ENCODE data around the gene HELLS. TPM values are rescaled to one million over a fixed set of nuclear protein-coding genes. Genes with fewer than 3 reads are reported as not detected.

The HELLS gene
- total and polyA plus RNA-seq, 3 donors from 2014 or later, result 13.0 to 72.8 (median 47.4) TPM

DNA sequence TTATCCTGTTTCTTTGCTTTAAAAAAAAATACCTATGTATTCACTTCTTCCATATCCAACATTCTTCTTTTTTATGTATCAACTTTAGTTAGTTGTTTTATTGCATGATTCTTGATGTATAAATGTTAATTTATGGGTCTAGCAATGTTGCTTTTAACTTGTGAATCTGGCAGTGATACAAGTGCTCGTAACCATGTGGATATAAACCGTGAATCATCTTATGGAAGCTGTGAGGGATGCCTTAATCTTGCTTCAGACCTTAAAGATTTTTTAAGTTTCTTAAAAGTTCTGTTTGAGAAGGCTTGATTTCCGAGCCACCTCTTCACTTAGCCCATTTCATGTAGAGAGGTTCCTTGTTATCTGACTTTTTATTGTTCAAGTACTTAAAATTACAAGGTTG is 25.9 kb downstream of the HELLS start:
- WGBS, 2 donors, result 88 to 92% methylated on average over 3 of the region's 3 CpGs
- Histone ChIP-seq H3K36me3 (ENCODE audit: low read depth, missing control alignments) (no peaks in the 10 kb centered on the region), H3K4me1 (no peaks in the 10 kb centered on the region), H3K27me3 (no peaks in the 10 kb centered on the region), H3K4me3 (no peak overlapping the region), H3K27ac (no peak overlapping the region), H3K9me3 (no peaks in the 10 kb centered on the region)
- intact Hi-C loops (cut with DNase I; ENCODE audit: low total_unique reads), result no loop called here
- no peak for DNase-seq
- TF ChIP-seq POLR2A (IDR thresholded peaks at IDR 0.05), result no peak
- TF ChIP-seq, protein P1, sequence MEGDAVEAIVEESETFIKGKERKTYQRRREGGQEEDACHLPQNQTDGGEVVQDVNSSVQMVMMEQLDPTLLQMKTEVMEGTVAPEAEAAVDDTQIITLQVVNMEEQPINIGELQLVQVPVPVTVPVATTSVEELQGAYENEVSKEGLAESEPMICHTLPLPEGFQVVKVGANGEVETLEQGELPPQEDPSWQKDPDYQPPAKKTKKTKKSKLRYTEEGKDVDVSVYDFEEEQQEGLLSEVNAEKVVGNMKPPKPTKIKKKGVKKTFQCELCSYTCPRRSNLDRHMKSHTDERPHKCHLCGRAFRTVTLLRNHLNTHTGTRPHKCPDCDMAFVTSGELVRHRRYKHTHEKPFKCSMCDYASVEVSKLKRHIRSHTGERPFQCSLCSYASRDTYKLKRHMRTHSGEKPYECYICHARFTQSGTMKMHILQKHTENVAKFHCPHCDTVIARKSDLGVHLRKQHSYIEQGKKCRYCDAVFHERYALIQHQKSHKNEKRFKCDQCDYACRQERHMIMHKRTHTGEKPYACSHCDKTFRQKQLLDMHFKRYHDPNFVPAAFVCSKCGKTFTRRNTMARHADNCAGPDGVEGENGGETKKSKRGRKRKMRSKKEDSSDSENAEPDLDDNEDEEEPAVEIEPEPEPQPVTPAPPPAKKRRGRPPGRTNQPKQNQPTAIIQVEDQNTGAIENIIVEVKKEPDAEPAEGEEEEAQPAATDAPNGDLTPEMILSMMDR (IDR thresholded peaks at IDR 0.05), result no peak

DNA sequence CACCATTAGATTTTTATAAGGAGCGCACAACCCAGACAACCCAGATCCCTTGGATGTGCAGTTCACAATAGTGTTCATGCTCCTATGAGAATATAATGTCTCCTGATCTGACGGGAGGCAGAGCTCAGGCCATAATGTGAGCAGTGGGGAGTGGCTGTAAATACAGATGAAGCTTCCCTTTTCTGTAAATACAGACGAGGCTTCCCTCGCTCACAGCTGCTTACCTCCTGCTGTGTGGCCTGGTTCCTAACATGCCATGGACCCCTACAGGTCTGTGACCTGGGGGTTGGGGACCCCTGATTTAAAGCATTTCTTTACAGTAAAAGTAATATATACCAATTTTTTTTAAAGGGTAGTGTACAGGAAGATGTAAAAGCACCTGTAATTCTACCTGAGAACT is 33.2 kb downstream of the HELLS start:
- TF ChIP-seq, protein P1 (IDR thresholded peaks at IDR 0.05), result no peak

DNA sequence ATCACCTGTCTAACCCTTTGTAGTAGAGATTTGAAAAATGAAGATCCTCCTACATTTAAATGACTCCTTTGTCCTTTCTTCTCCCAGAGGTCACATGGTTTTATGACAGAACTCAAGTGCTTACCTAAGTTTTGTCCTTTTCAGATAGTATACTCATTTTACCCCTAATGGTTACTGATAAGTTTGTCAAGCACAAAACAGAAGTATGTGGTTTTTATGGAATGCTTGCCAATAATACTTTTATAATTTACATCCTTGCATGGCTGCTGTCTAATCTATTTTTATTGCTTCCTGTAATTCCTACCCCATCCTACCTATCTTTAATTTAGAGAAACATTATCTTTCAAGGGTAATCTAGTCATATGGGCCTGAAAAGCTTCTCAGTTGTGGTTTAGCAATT is 37.5 kb downstream of the HELLS start:
- TF ChIP-seq, protein P1 (IDR thresholded peaks at IDR 0.05), result no peak
- TF ChIP-seq POLR2A (IDR thresholded peaks at IDR 0.05), result no peak
- intact Hi-C loops (cut with DNase I; ENCODE audit: low total_unique reads), result no loop called here
- Histone ChIP-seq H3K36me3 (ENCODE audit: low read depth, missing control alignments) (no peaks in the 10 kb centered on the region), H3K4me1 (no peaks in the 10 kb centered on the region), H3K9me3 (no peaks in the 10 kb centered on the region), H3K27me3 (no peaks in the 10 kb centered on the region), H3K4me3 (no peak overlapping the region), H3K27ac (no peak overlapping the region)
- no peak for DNase-seq

More for the DNA sequence above, 33.2 kb downstream of the HELLS start:
- H3K36me3 ChIP-seq (ENCODE audit: low read depth, missing control alignments), result no peaks in the 10 kb centered on the region
- H3K4me3 ChIP-seq, result no peak overlapping the region
- 85% methylated on average over 4 of the region's 4 CpGs for WGBS, 2 donors
- H3K4me1 ChIP-seq, result no peaks in the 10 kb centered on the region
- H3K27ac ChIP-seq, result no peak overlapping the region
- no peaks in the 10 kb centered on the region for H3K9me3 ChIP-seq
- H3K27me3 ChIP-seq, result no peaks in the 10 kb centered on the region
- intact Hi-C loops (cut with DNase I; ENCODE audit: low total_unique reads), result no loop called here
- DNase-seq, result no peak

- H3K4me1 ChIP-seq, result no peaks in the 10 kb centered on the region
- 93 to 95% methylated on average over 1 of the region's 1 CpG for WGBS, 2 donors
- intact Hi-C loops (cut with DNase I; ENCODE audit: low total_unique reads), result no loop called here
- H3K9me3 ChIP-seq, result no peaks in the 10 kb centered on the region
- no peak for DNase-seq
- H3K27me3 ChIP-seq, result no peaks in the 10 kb centered on the region
- H3K36me3 ChIP-seq (ENCODE audit: low read depth, missing control alignments), result no peaks in the 10 kb centered on the region
- TF ChIP-seq, protein P1 (IDR thresholded peaks at IDR 0.05), result no peak
- no peak for TF ChIP-seq POLR2A (IDR thresholded peaks at IDR 0.05)
- H3K4me3 ChIP-seq, result no peak overlapping the region
- no peak overlapping the region for H3K27ac ChIP-seq
These were observed 46.0 kb downstream of the HELLS start for GRCh38 chr10:94591461-94592205.

Measured in testis (tissue), 3 donors.